ENCODE results near the gene NUP188.
"Not testable (repeated sequence)": the region's sequence is repeated elsewhere in the genome, so short reads cannot be mapped to it uniquely, and the experiment has no call there.

NUP188 gene

DNA sequence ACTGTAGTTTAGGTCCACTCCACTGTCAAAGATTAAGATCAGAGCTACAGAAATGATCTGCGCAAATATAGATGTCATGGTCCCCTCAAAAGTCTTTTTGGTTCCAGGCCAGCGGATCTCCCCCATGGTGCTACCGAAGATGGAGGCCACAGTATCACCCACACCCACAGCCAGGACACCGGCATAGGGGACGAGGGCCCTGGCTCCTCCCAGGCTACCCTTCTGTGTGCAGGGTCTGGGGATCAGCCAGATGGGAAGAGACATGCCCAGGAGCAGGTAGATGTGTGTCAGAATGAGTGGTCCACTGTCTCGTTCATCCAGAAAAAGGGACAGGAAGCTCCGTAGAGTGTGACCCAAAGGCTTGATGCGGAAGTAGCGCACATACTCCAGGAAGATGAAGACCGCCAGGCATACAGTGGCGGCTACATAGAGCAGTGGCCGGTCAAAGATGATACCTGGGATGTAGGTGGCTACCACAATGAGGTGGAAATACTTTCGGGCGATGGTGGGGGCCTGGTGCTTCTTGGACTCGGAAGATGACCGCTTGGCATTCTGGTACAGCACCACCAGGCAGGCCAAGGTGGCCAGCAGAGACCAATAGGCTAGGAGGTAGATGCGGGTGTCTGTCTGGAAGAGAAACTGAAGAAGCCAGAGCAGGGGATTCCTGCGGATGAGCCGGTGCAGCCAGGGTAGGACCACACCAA, 1.5 kb upstream of the NUP188 start:
- TF ChIP-seq GATA1 (IDR thresholded peaks at IDR 0.05; ENCODE audit: low read depth, low read length), result no peak
- TF ChIP-seq POLR2A (IDR thresholded peaks at IDR 0.05; ENCODE audit: low read length), result no peak
- DNase-seq, result no peak

DNA sequence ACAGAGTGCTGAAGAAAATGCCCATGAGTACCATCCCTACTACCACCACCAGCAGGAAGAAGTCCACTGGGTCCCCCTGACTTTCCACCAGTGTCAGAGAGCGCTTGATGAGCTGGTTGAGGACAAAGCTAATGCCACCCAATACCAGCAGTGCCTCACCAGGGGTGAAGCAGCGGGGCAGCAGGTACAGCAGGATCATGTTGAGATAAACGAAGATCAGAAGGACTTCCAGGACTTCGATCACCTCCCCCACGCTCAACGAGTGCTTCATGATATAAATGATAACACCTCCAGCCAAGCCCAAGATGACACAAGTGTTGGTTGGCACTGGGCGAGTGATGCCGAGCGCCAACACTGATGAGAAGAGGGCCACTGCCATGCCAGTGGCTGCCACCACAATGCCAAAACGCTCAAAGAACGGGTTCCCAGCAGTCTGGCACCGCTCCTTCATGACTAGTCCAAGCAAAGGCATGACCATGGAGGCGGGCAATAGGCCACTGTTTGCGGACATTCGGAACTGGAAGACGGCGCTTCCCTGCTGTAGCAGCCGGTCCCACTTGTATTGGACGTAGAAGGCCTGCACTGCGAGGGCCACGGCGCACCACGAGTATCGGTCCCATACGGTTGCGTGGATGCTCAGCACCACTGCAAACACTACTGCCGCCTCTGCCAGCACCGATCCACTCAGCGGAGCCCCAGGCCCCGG, 775 bp upstream of the NUP188 start:
- DNase-seq, result peak in 1 of 2 experiments; percentile 73
- TF ChIP-seq GATA1 (IDR thresholded peaks at IDR 0.05; ENCODE audit: low read depth, low read length) (no peak), POLR2A (IDR thresholded peaks at IDR 0.05; ENCODE audit: low read length) (no peak)

DNA sequence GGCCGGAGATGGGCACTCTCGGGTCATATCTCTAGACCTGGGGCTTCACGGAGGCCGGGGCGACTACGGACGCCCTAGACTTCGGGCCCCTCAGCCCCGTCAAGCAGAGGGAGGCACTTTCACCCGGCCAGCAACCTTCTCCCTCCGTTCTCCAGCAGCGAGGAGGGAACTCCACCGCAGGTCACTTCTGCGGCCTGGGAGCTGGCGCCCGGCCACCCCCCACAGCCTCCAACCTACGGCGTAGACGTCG, 297 bp upstream of the NUP188 start:
- TF ChIP-seq POLR2A (IDR thresholded peaks at IDR 0.05; ENCODE audit: low read length), result no peak
- TF ChIP-seq GATA1 (IDR thresholded peaks at IDR 0.05; ENCODE audit: low read depth, low read length), result no peak
- DNase-seq, result no peak

DNA sequence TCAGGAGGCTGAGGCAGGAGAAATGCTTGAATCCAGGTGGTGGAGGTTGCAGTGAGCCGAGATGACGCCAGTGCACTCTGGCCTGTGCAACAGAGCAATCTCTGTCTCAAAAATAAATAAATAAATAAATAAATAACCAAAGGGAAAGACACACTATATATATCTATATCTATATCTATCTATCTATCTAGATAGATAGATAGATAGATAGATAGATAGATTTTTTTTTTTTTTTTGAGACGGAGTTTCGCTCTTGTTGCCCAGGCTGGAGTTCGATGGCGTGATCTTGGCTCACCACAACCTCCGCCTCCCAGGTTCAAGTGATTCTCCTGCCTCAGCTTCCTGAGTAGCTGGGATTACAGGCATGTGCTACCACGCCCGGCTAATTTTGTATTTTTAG, 13.9 kb downstream of the NUP188 start:
- not testable (repeated sequence) for DNase-seq

DNA sequence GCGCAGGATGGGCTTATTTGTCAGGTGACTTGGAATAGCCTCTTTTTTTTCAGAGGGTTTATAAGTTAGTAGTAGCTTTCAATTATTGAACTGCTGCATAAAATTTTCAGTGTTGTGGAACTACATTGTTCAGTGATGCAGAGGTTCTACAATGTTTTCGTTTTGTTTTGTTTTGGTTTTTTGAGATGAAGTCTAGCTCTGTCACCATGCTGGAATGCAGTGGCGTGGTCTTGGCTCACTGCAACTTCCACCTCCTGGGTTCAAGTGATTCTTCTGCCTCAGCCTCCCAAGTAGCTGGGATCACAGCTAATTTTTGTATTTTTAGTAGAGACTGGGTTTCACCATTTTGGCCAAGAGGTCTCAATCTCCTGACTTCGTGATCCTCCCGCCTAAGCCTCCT, 22.0 kb downstream of the NUP188 start:
- TF ChIP-seq GATA1 (IDR thresholded peaks at IDR 0.05; ENCODE audit: low read depth, low read length), result no peak
- TF ChIP-seq POLR2A (IDR thresholded peaks at IDR 0.05; ENCODE audit: low read length), result no peak
- DNase-seq, result no peak

DNA sequence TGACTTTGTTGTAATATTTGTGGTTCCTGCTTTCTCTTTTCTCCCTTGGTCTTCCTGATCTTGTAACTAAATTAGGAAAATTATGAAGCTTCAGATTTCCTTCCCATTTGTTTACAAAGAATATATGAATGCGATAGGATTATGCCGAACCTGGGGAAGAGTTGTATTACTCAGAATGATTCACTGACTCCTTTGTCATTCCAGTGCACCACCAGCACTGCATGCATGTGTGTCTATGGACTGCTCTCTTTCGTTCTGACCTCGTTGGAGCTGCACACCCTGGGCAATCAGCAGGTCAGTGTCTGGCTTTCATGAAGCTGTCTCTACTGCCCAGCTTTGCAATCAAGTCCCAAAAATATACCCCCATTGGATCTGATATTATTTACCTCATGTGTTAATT, 25.5 kb downstream of the NUP188 start:
- TF ChIP-seq GATA1 (IDR thresholded peaks at IDR 0.05; ENCODE audit: low read depth, low read length), result no peak
- no peak for TF ChIP-seq POLR2A (IDR thresholded peaks at IDR 0.05; ENCODE audit: low read length)
- no peak for DNase-seq

DNA sequence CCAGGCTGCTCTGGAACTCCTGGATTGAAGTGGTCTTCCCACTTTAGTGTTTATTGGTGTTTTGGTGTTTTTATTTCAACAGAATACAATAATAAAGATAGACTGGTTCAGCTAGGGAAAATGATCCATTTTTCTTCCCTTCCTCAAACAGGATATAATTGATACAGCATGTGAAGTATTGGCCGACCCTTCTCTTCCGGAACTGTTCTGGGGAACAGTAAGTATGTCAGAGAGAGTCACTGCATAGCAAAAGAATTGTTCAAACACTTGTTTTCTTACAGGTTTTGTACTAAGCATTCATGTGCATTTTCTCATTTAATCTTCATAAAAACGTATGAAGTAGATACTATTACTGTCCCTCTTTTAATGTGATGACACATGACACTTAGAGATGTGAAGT, 31.6 kb downstream of the NUP188 start:
- no peak for DNase-seq

DNA sequence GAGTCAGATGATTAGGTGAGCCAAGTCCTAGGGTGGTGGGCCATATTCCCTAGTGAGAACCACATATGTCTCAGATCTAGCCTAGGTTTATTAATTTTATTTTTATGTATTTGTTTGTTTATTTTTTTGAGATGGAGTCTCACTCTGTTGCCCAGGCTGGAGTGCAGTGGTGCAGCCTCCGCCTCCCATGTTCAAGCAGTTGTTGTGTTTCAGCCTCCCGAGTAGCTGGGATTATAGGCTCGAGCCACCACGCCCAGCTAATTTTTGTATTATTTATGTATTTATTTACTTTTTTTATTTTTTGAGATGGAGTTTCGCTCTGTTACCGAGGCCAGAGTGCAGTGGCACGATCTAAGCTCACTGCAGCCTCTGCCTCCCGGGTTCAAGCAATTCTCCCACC, 36.0 kb downstream of the NUP188 start:
- no peak for TF ChIP-seq GATA1 (IDR thresholded peaks at IDR 0.05; ENCODE audit: low read depth, low read length)
- TF ChIP-seq POLR2A (IDR thresholded peaks at IDR 0.05; ENCODE audit: low read length), result no peak
- DNase-seq, result no peak

More for the DNA sequence above, 31.6 kb downstream of the NUP188 start:
- TF ChIP-seq POLR2A (IDR thresholded peaks at IDR 0.05; ENCODE audit: low read length) (no peak), GATA1 (IDR thresholded peaks at IDR 0.05; ENCODE audit: low read depth, low read length) (no peak)

DNA sequence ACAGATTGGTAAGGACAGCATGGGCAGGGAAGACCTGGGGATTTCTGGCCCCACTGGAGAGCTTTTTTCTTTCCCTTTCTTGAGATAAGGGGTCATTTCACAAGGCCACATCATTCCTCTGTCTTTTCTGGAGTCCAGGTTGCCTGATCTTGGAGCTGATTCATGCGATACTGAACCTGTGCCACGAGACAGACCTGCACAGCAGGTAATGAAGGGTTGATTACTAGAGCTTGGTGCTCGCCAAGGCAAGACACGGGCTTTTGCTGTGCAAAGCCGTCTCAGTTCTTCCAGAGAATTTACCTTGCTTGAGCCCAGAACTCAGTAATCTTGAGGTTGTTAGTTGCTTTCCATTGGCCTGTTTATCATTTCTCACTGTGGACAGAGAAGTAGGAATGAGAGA, 39.2 kb downstream of the NUP188 start:
- no peak for DNase-seq
- TF ChIP-seq GATA1 (IDR thresholded peaks at IDR 0.05; ENCODE audit: low read depth, low read length), result no peak
- no peak for TF ChIP-seq POLR2A (IDR thresholded peaks at IDR 0.05; ENCODE audit: low read length)

DNA sequence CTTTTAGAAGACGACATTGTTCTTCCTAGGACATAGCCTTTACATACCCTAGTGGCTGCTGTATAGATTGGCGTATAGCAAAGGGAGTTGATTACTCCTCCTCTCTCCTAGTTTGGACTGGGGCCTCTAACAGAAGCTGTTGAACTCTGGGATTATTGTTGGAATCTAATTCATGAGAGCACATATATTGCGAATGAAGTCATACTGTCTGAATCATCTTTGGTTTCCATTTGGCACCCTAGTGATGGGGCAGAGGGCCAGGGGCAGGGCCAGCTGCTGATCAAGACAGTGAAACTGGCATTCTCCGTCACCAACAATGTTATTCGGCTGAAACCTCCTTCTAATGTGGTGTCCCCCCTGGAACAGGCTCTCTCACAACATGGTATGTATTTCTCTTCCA, 40.3 kb downstream of the NUP188 start:
- no peak for DNase-seq
- TF ChIP-seq POLR2A (IDR thresholded peaks at IDR 0.05; ENCODE audit: low read length), result no peak
- no peak for TF ChIP-seq GATA1 (IDR thresholded peaks at IDR 0.05; ENCODE audit: low read depth, low read length)

DNA sequence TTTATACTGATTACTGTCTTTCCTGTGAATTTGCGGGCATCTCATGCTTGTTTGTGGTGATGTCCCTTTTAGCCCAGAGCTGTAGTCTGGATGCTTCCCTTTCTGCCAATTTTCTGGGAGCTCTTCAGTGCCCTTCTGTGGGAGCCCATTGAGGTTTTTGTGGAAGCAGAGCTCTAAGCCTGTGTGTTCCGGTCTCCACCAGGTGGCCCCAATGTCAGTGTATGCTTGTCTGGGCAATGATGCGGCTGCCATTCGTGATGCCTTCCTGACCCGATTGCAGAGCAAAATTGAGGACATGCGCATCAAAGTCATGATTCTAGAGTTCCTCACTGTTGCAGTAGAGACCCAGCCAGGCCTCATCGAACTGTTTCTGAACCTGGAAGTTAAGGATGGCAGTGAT, 45.5 kb downstream of the NUP188 start:
- no peak for TF ChIP-seq POLR2A (IDR thresholded peaks at IDR 0.05; ENCODE audit: low read length)
- no peak for TF ChIP-seq GATA1 (IDR thresholded peaks at IDR 0.05; ENCODE audit: low read depth, low read length)
- DNase-seq, result peak; percentile 40 to 50

DNA sequence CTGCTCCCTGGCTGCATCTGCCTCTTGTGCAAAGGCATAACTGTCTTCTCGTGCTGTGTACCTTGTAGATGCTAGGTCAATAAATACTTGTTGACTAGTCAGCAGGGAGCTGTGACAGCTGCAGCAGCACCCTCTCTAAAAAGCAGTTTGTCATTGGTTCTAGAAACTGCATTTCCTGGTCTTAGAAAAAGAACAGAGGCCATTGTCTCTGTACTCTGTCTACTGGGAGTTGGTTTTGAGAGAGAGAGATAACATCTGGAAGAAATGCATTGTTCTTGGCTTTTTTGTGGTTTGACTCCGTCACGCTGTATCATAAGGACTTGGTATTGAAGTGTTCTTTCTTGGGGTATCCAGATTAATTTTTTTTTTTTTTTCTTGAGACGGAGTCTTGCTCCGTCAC, 48.3 kb downstream of the NUP188 start:
- DNase-seq, result no peak
- TF ChIP-seq GATA1 (IDR thresholded peaks at IDR 0.05; ENCODE audit: low read depth, low read length) (no peak), POLR2A (IDR thresholded peaks at IDR 0.05; ENCODE audit: low read length) (no peak)

DNA sequence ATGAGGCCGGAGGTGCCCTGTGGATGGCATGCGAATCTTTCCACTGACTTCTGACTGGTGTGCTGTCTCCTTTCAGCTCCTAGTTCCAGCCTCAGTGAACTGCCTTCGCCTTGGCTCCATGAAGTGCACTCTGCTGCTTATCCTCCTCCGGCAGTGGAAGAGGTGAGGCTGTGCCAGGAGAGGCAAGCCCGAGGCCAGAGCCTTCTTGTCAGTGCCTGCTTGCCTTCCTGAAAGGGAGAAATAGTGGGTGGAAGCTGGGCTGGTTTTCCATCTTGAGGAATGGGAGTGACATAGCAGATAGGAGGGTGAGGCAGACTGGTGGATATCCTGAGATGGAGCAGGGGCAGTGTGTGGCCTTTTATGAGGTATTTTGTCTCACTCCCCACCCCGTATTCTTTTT, 51.0 kb downstream of the NUP188 start:
- no peak for TF ChIP-seq GATA1 (IDR thresholded peaks at IDR 0.05; ENCODE audit: low read depth, low read length)
- TF ChIP-seq POLR2A (IDR thresholded peaks at IDR 0.05; ENCODE audit: low read length), result no peak
- DNase-seq, result no peak

DNA sequence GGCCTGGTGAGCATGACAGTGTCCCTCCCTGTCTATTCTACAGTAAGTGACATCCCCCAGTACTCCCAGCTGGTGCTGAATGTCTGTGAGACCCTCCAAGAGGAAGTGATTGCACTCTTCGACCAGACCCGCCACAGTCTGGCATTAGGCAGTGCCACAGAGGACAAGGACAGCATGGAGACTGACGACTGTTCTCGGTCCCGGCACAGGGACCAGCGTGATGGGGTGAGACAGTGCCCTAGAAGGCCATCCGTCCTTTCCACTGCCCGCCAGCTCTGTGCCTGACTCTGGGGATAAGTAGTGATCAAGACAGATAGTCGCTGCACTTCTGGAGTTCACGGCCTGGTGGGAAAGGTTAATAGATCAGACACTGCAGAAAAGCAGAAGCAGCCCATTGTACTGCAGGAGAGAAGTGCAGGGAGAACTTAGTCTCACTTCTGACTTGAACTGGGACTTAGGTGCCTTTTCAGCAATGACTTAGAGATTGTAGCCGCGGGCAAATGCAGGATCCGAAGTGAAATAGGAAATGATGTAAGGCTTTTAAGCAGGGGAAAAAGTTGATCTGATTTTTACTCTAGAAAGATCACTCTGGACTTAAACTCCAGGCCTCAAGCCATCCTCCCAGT, 52.2 kb downstream of the NUP188 start:
- no peak for TF ChIP-seq GATA1 (IDR thresholded peaks at IDR 0.05; ENCODE audit: low read depth, low read length)
- no peak for TF ChIP-seq POLR2A (IDR thresholded peaks at IDR 0.05; ENCODE audit: low read length)

More for the DNA sequence above, 52.2 kb downstream of the NUP188 start:
- DNase-seq, result no peak
